SK-N-SH treated with all-trans-retinoic acid at 6 μM for 48 hours (cell line): ENCODE results near the gene MAPKBP1.

Experiments
- ATAC-seq: fragments of 200-7000 bp; cut with Tn5 transposase; 3 replicates; pipeline ENCODE4 v1.9.1; 2020; ENCODE audit warnings: mild to moderate bottlenecking, moderate library complexity
- ARNTL ChIP-seq: fragments of 450-650 bp; formaldehyde crosslinking; IDR thresholded peaks from 2 replicates; pipeline ENCODE4 v1.5.0; 2020; ENCODE audit warnings: low read depth, mild to moderate bottlenecking, moderate library complexity, borderline replicate concordance
- BACH2 ChIP-seq: fragments of 250-450 bp; sonication (Bioruptor Pico); IDR thresholded peaks from 2 replicates; pipeline ENCODE4 v1.9.0; 2021; ENCODE audit warnings: mild to moderate bottlenecking, borderline replicate concordance
- CREB5 ChIP-seq: fragments of 250-450 bp; sonication (Bioruptor Pico); IDR thresholded peaks from 2 replicates; pipeline ENCODE4 v1.5.1; 2020; ENCODE audit warnings: low read depth, mild to moderate bottlenecking, moderate library complexity
- CSDC2 ChIP-seq: fragments of 250-450 bp; sonication (Bioruptor Pico); IDR thresholded peaks from 2 replicates; pipeline ENCODE4 v1.5.0; 2020; ENCODE audit warnings: mild to moderate bottlenecking, moderate library complexity
- CSRNP3 ChIP-seq: fragments of 250-450 bp; sonication (Bioruptor Pico); IDR thresholded peaks from 2 replicates; pipeline ENCODE4 v1.5.1; 2021; ENCODE audit warnings: mild to moderate bottlenecking, moderate library complexity
- GLIS3 ChIP-seq: fragments of 250-450 bp; sonication (Bioruptor Pico); IDR thresholded peaks from 2 replicates; pipeline ENCODE4 v1.5.0; 2020; ENCODE audit warnings: mild to moderate bottlenecking, moderate library complexity
- ISL1 ChIP-seq: fragments of 250-450 bp; sonication (Bioruptor Pico); IDR thresholded peaks from 2 replicates; pipeline ENCODE4 v2.1.2; 2022; ENCODE audit warnings: mild to moderate bottlenecking, moderate library complexity
- OSR1 ChIP-seq: fragments of 250-450 bp; sonication (Bioruptor Pico); IDR thresholded peaks from 2 replicates; pipeline ENCODE4 v1.8.0; 2022; ENCODE audit warnings: moderate library complexity, mild to moderate bottlenecking, inconsistent platforms
- PATZ1 ChIP-seq: fragments of 250-450 bp; sonication (Bioruptor Pico); IDR thresholded peaks from 2 replicates; pipeline ENCODE4 v1.8.0; 2020; ENCODE audit warnings: mild to moderate bottlenecking, moderate library complexity, borderline replicate concordance
- POU6F1 ChIP-seq: fragments of 250-450 bp; sonication (Bioruptor Pico); IDR thresholded peaks from 2 replicates; pipeline ENCODE4 v1.8.0; 2021; ENCODE audit warnings: low read depth, mild to moderate bottlenecking, moderate library complexity, borderline replicate concordance
- PPARA ChIP-seq: fragments of 250-450 bp; sonication (Bioruptor Pico); IDR thresholded peaks from 2 replicates; pipeline ENCODE4 v1.5.0; 2020; ENCODE audit warnings: mild to moderate bottlenecking, borderline replicate concordance
- RARB ChIP-seq: fragments of 250-450 bp; sonication (Bioruptor Pico); IDR thresholded peaks from 2 replicates; pipeline ENCODE4 v1.8.0; 2021; ENCODE audit warnings: mild to moderate bottlenecking, moderate library complexity
- SNAI2 ChIP-seq: fragments of 250-450 bp; sonication (Bioruptor Pico); IDR thresholded peaks from 2 replicates; pipeline ENCODE4 v1.5.0; 2020; ENCODE audit warnings: mild to moderate bottlenecking, moderate library complexity
- TCF4 ChIP-seq: fragments of 250-450 bp; sonication (Bioruptor Pico); IDR thresholded peaks from 2 replicates; pipeline ENCODE4 v1.8.0; 2021; ENCODE audit warnings: mild to moderate bottlenecking, moderate library complexity, borderline replicate concordance
- TOX ChIP-seq: fragments of 250-450 bp; sonication (Bioruptor Pico); IDR thresholded peaks from 2 replicates; pipeline ENCODE4 v1.8.0; 2021; ENCODE audit warnings: mild to moderate bottlenecking, moderate library complexity, borderline replicate concordance
- TSHZ2 ChIP-seq: fragments of 250-450 bp; sonication (Bioruptor Pico); IDR thresholded peaks from 2 replicates; pipeline ENCODE4 v1.5.0; 2020; ENCODE audit warnings: mild to moderate bottlenecking, moderate library complexity
- ZC3H10 ChIP-seq: fragments of 250-450 bp; sonication (Bioruptor Pico); IDR thresholded peaks from 2 replicates; pipeline ENCODE4 v1.5.1; 2021; ENCODE audit warnings: mild to moderate bottlenecking, moderate library complexity
- ZFP3 ChIP-seq: fragments of 250-450 bp; sonication (Bioruptor Pico); IDR thresholded peaks from 2 replicates; pipeline ENCODE4 v1.5.0; 2020; ENCODE audit warnings: mild to moderate bottlenecking, moderate library complexity
- ZFP30 ChIP-seq: fragments of 450-650 bp; formaldehyde crosslinking; IDR thresholded peaks from 2 replicates; pipeline ENCODE4 v1.5.0; 2022; ENCODE audit warnings: mild to moderate bottlenecking, moderate library complexity
- ZNF565 ChIP-seq: fragments of 450-650 bp; formaldehyde crosslinking; conservative IDR thresholded peaks from 2 replicates; pipeline ENCODE4 v1.5.0; 2020; ENCODE audit warnings: low read depth, mild to moderate bottlenecking, moderate library complexity
- ZNF70 ChIP-seq: fragments of 450-650 bp; formaldehyde crosslinking; IDR thresholded peaks from 2 replicates; pipeline ENCODE4 v1.5.0; 2020; ENCODE audit warnings: mild to moderate bottlenecking, moderate library complexity
- ZNF8 ChIP-seq: fragments of 450-650 bp; formaldehyde crosslinking; IDR thresholded peaks from 2 replicates; pipeline ENCODE4 v1.5.0; 2020; ENCODE audit warnings: mild to moderate bottlenecking, moderate library complexity

MAPKBP1 gene

GRCh38 chr15:41779662-41780157 lies 5.4 kb downstream of the MAPKBP1 start:
- no peak for ATAC-seq
- TF ChIP-seq TSHZ2 (CRISPR knock-in tag) (no peak), PATZ1 (CRISPR knock-in tag) (no peak), OSR1 (no peak), TOX (no peak), TCF4 (CRISPR knock-in tag) (no peak), POU6F1 (no peak), CREB5 (CRISPR knock-in tag) (no peak), ZFP30 (CRISPR knock-in tag) (no peak), ZNF565 (CRISPR knock-in tag) (no peak), GLIS3 (CRISPR knock-in tag) (no peak), RARB (CRISPR knock-in tag) (no peak), CSDC2 (CRISPR knock-in tag) (no peak), ZNF8 (CRISPR knock-in tag) (no peak), ZC3H10 (CRISPR knock-in tag) (no peak), BACH2 (no peak), SNAI2 (no peak), ARNTL (CRISPR knock-in tag) (no peak)
- TF ChIP-seq, all 23 proteins: peak for 0

GRCh38 chr15:41780266-41780665 lies 6.0 kb downstream of the MAPKBP1 start:
- TF ChIP-seq ZFP3 (no peak), RARB (CRISPR knock-in tag) (no peak), CSDC2 (CRISPR knock-in tag) (no peak), ZC3H10 (CRISPR knock-in tag) (no peak), SNAI2 (no peak), GLIS3 (CRISPR knock-in tag) (no peak), PPARA (CRISPR knock-in tag) (no peak), ARNTL (CRISPR knock-in tag) (no peak), ZFP30 (CRISPR knock-in tag) (no peak), POU6F1 (no peak)
- TF ChIP-seq, all 23 proteins: peak for 0
- ATAC-seq, result no peak

GRCh38 chr15:41780727-41781126 lies 6.4 kb downstream of the MAPKBP1 start:
- no peak for ATAC-seq

More at GRCh38 chr15:41780727-41781126, 6.4 kb downstream of the MAPKBP1 start:
- TF ChIP-seq TOX (no peak), GLIS3 (CRISPR knock-in tag) (no peak), ZFP3 (no peak), BACH2 (no peak), RARB (CRISPR knock-in tag) (no peak), CSRNP3 (CRISPR knock-in tag) (no peak), ISL1 (CRISPR knock-in tag) (no peak), CSDC2 (CRISPR knock-in tag) (no peak), ARNTL (CRISPR knock-in tag) (no peak), CREB5 (CRISPR knock-in tag) (no peak), ZC3H10 (CRISPR knock-in tag) (no peak), OSR1 (no peak), ZNF70 (CRISPR knock-in tag) (no peak), ZFP30 (CRISPR knock-in tag) (no peak), POU6F1 (no peak)
